Left lobe of liver (tissue), 2 donors: Measurements from ENCODE around the gene ADCY9. TPM values are rescaled to one million over a fixed set of nuclear protein-coding genes. Genes with fewer than 3 reads are reported as not detected.
A peak's percentile ranks its signal among the peaks of the same experiment; 100 is the strongest.
"Not testable (repeated sequence)": the region's sequence is repeated elsewhere in the genome, so short reads cannot be mapped to it uniquely, and the experiment has no call there.

Source experiments
- ATAC-seq: fragments of 200-7000 bp; cut with Tn5 transposase; one replicate; pipeline ENCODE4 v1.9.1; 2020; ENCODE audit warnings: mild to moderate bottlenecking, moderate library complexity
- DNase-seq: peaks from one replicate; pipeline ENCODE4 v3.0.0-alpha.2; 2020; ENCODE audit warnings: low spot score
- total RNA-seq: library from RNA; stranded (reverse); gene quantifications from one replicate; pipeline ENCODE4 v1.2.1, GENCODE V29; 2021
- donor health status: DM: no; HTN: no; CAD: no; lungs with moderate emphysema.
- donor health status: DM: no; HTN: yes; CAD: no.

ADCY9 gene
- total RNA-seq, 1 donor from 2014 or later = 25.4 TPM

GRCh38 chr16:3959926-3960590, 156.2 kb downstream of the ADCY9 start:
- ATAC-seq = peak; percentile 32
- not testable (repeated sequence) for DNase-seq

- ATAC-seq (no peak), DNase-seq (no peak)
Measured at GRCh38 chr16:3959148-3959547, 157.1 kb downstream of the ADCY9 start.

GRCh38 chr16:3957344-3957980, 158.8 kb downstream of the ADCY9 start:
- ATAC-seq (no peak), DNase-seq (no peak)

- ATAC-seq (no peak), DNase-seq (no peak)
Measured at GRCh38 chr16:3954411-3954921, 161.8 kb downstream of the ADCY9 start.

- ATAC-seq = no peak
- DNase-seq = no peak
Measured at GRCh38 chr16:3953728-3954410, 162.4 kb downstream of the ADCY9 start.

- ATAC-seq = peak; percentile 25
- no peak for DNase-seq
Measured at GRCh38 chr16:3952737-3953131, 163.5 kb downstream of the ADCY9 start.

GRCh38 chr16:3951861-3952736, 164.1 kb downstream of the ADCY9 start:
- no peak for ATAC-seq
- DNase-seq = no peak

GRCh38 chr16:3951380-3951779, 164.9 kb downstream of the ADCY9 start:
- not testable (repeated sequence) for ATAC-seq, DNase-seq

GRCh38 chr16:3950343-3951193, 165.7 kb downstream of the ADCY9 start:
- no peak for DNase-seq
- ATAC-seq = peak; percentile 23

GRCh38 chr16:3949946-3950342, 166.3 kb downstream of the ADCY9 start:
- ATAC-seq (no peak), DNase-seq (no peak)

- ATAC-seq (no peak), DNase-seq (no peak)
Measured at GRCh38 chr16:3949287-3949686, 167.0 kb downstream of the ADCY9 start.

GRCh38 chr16:3948378-3948995, 167.8 kb downstream of the ADCY9 start:
- no peak for DNase-seq
- no peak for ATAC-seq

- ATAC-seq (no peak), DNase-seq (no peak)
Measured at GRCh38 chr16:3946604-3947180, 169.6 kb downstream of the ADCY9 start.

GRCh38 chr16:3945751-3946603, 170.3 kb downstream of the ADCY9 start:
- DNase-seq (no peak), ATAC-seq (no peak)

GRCh38 chr16:3944457-3944856, 171.8 kb downstream of the ADCY9 start:
- ATAC-seq, DNase-seq: not testable (repeated sequence)

- ATAC-seq, DNase-seq: not testable (repeated sequence)
Measured at GRCh38 chr16:3942146-3942545, 174.1 kb downstream of the ADCY9 start.

- ATAC-seq (peak; percentile 93), DNase-seq (peak; percentile 54)
Measured at GRCh38 chr16:3938843-3939624, 177.2 kb downstream of the ADCY9 start.
